ENCODE results near the gene TMEM127.
A peak's percentile ranks its signal among the peaks of the same experiment; 100 is the strongest.
"Not testable (repeated sequence)": the region's sequence is repeated elsewhere in the genome, so short reads cannot be mapped to it uniquely, and the experiment has no call there.

Gene TMEM127

DNA sequence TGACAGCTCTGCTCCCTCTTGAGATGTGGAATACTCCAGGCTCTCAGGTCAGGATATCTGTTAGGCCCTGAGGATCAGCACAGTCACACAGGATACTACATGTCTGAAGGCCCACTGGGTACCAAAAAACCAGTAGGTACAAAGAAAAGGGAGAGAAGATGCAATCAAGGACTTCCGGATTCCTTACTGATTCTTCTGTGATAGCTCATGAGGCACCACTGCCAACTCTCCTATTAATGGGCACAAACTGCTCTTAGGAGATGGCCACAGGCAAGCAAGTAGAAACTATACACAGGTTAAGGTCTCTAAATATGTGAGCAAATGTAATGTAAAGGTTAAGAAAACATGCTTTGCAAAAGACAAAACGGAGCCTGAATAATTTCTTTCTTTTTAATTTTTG lies 3.5 kb downstream of the TMEM127 start:
- DNase-seq: no peak

DNA sequence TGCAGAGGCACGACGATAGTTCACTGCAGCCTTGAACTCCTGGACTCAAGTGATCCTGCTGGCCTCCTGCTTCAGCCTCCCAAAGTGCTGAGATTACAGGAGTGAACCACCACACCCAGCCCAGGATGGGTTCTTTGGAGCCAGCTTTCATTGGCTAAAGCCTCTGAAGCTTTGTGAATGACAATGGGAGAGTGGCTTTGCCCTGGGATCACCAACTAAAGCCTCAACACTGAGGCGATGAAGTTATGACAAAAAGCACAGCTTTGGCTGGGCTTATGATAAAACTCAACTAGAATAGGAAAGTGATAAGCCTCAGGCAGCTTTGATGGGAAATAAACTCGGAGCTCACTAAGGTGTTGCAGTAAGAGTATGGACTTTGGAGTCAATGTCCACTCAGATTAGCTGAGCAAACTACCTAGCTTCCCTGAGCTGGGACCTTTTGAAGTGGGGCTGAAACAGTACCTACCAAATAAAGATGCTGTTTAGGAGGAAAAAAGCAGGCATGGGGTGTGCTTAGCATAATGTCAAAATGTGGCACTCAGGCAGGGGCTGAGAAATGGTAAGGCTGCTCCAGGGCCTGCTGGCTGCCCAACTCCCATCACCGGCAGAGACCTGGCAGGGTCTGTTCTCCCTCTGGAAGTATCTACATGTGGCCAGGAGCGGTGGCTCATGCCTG lies 4.3 kb downstream of the TMEM127 start:
- DNase-seq: no peak

DNA sequence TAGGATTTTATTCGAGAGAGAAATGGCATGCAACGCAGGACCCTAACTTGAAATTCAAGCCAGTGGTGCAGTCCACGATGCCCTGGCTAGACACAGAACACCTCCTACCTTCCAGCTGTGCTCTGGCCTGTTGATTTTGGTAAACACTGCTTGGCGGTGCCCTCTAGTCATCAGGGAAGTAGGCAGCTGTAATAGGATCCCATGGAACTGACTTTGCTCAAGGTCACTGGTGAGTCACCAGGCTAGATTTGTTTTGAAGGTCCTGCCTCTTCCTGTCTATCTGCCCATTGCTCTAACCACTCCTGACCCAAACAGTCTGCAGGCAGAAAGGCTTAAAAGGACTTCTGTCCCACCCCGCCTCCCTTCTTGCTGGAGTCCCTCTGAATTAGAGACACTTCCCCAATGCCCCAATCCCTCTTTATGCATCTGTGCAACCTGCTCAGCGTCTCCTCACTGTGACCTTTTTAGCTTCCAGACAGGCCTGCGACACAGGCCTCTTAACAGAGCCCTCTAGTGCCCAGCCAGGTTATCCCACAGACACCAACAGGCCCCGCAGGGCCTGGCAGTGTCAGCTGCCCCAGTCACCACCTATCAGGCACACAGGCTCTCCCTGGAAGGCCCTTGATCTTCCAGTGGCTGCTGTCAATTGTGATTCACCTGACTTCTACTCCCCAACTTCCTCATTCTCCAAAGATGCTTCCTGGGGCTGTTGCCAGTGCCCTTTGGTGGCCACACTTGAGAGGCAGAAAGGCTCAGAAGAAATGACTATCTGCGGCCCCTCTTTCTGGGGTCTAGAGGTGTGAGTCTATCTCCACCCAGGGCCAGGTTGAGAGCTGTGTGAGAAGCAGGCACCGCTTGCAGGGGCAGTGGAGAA lies 5.2 kb downstream of the TMEM127 start:
- no peak for DNase-seq

DNA sequence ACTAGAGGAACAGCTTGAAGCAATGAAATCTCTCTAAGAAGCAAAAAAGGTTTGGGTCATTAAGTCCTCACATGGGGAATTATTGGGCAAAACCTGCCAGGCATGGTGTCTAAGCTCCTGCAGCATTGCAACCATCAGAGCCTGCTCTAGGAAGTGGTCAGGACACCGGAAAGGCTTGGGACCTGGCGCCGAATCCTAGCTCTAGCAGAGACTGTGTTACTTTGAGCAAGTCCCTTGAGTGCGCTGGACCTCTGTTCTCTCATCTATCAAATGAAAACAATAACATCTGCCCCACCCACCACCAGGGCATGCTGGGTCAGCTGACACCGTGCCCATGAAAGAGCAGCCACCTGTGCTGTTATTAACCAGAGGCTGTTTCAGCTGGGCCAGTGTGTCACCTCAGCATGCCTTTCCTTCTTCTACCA lies 6.3 kb downstream of the TMEM127 start:
- no peak for DNase-seq

DNA sequence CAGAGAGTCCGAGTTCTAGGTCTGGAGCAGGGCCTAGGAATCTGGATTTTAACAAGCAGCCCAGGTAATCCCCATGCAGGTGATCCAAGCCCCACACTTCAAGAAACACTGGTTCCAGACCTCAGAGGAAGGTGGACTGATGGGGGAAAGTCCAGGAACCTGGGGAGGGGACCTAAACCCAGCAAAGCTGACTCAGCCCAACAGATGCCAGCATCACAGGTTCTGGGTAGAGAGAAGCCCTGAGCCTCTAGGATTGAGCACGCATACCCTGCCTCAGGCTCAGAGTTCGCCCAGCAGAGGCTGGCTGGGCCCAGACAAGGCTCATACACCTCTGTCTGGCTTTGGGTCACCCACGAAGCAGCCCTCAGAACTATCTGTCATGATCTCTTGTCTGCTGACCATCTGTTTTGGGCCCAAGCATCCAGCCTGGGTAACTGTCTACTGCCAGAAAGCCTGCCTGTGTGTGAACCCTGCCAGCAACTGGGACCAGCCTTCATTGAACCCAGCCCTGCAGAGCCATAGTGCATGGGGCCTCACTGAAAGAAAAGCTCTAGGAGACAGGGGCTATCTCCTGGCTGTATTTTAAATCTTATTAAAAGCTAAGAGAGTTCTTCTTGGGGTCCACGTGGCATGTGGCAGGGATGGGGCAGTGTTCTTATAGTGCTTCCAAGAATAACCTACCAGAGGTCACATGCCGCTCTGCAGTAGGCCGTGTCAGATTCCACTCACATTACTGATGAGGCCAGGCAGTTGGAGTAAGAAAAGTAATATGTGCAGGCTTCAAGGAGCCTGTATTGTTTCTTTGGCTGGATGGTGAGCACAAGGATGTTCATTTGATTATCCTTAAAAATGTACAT lies 7.4 kb downstream of the TMEM127 start:
- DNase-seq: no peak

DNA sequence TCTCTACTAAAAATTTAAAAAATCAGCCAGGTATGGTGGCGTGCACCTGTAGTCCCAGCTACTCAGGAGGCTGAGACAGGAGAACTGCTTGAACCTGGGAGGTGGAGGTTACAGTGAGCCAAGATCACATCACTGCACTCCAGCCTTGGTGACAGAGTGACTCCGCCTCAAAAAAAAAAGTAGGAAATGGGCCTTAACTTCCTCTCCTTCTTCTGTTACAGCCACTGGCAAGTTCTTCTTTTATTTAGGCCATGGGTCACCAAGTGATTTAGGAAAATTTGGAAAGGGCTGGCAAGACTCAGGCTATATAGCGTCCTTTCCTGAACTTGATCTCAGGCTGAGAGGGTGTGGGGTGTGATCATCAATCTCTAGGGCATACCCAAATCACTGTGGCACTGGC lies 8.1 kb downstream of the TMEM127 start:
- not testable (repeated sequence) for DNase-seq

DNA sequence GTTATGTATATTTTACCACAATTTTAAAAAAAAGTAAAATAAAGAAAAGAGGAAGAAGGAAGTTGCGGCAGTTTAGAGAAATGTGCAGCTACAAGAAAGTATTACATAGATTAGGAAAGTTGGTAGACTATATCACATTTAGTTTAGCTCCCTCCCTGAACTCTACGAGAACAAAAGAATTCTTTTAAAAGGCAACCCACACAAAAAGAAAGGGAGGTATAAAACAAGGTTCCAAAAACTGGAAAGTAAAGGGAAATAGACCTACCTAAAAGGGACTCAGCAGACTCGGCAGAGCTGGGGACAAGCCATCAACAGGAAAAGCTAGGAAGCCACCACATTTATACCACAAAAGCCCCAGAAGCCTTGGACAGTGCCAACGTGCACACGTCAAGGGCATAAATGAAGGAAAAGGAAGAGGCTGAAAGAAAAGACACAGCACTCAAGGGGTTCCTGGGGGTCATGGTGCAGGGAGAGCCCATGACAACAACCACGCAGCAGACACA lies 9.1 kb downstream of the TMEM127 start:
- no peak for DNase-seq

DNA sequence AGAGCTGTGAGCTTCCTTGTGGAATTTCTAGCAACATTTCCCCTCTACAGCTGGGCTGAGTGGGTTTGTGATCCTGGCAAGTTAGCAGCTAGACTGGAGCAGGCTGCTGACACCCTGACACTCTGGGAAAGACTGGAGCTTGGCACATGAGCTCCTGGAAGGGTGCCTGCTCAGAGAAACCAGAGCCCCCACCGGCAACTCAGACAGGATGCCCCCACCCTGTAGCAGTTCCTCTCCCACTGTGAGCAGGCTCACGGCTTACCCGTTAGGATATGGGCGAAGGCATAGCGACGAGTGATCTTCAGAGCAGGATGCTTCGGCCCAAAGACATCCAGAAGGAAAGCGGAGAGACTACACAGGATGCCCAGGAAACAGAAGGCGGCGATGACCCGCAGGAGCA lies 11.2 kb downstream of the TMEM127 start:
- no peak for DNase-seq

DNA sequence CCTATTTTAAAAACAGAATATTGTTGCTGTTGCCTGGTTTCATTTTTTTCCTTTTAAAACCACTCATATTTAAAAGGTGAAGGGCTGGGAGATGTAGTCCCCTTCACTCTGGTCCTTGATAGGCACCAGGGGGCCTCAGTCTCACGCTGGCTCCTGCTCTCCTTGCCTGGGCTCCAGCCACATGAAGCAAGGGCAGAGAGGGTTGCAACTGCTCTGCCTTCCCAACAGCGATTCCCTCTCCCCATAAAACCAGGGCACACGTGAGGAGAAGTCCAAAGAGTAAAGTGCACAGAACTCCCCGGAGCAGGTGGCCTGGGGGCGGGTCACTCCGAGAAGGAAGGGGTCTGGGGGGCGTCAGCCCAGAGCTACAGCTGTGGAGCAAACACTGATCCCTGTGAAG lies 12.8 kb downstream of the TMEM127 start:
- no peak for DNase-seq

DNA sequence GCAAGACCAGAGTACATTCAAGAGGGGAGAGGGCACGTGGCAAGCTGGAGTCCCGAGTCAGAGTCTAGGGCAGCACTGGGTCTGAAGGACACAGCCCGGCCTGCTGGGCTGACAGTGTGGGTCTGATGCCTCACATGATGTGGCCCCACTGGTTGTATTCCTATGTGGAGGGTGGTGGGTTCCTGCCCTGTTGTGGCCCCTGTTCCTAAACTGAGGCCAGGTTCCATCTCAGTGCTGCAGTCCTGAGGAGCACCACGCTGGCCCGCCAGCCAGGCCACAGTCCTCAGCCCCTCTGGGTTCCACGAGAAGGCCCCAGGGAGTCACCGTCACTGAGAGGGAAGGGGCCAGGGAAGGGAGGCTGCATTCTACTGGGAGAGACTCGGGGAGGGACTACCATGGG lies 13.3 kb downstream of the TMEM127 start:
- no peak for DNase-seq

DNA sequence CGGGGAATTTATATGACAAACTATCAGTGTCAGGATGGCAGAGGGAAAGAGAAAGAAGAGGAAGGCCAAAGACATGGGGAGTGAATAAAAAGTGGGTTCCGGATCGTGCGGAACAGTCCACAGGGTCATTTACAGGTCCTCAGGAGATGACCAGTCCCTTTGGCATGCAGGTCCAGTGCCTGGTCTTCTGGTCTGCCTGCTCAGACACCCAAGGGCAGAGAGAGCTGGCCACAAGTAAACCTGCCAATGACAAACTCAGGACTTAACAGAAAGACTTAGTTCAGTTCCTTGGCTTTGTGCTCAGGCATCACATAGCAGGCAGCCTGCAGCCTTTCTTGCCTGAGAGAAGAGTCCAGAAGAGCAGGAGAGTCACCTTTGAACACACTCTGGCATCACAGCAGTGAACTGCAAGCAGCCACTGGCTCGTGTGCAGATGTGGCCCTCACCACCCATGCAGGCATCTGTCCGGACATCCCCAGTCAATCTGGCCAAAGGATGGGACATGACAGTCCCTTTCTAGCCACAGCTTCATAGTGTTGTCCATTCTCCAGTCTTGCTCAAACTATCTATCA lies 14.0 kb downstream of the TMEM127 start:
- DNase-seq: no peak

DNA sequence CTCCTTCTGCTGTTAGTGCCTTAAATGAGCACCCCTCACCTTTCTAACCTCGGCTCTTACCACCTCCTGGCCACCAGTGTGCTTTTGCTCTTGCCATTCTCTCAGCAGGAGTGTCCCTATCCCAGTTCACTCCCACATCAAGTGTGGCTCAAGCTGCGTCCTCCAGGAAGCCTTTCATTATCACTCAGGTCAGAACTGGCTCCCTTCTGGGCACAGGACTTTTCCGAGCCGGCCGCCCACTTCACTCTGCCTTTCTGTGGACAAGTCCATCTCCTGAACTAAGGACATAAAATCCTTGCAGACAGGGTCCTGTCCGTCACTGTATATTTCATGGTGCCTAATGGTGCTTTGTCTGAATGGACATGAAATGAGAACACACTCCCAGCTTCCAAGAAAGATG lies 15.6 kb downstream of the TMEM127 start:
- no peak for DNase-seq

DNA sequence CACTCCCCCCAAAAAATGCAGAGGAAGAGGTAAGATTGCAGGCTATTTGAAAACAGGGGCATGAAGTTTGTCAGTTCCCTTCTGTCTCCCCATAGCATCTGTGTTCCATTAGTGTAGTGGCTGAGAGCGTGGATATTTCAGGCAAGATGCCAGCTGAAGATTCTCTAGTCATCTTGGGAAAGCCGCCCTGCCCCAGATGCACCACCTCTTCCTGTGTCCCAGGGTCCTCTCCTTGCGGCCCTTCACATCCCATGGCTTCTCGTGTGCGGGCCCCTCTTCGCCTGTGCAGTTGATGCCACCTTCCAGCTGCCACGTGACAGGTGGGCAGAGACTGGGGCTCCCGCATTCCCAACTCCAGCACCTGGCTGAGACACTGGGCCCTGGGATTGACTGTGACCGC lies 16.1 kb downstream of the TMEM127 start:
- no peak for DNase-seq

DNA sequence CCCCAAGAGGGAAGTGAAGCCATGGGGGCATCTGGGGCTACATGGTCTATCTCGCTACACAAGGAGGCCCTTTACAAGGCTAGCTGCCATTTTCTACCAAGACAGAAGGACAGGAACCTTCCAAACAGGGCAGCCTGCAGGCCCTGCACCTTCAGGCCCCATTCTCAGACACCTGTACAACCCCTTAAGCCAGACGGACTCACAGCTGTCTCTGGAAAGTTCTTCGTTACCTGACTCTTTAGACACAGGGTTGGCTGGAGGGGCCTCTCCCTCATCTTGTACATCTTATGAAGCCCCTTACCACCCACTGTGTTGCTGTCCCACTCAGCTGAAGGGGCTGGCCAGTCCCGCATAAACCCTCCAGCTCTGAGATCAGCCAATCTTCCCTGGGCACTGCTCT lies 17.2 kb downstream of the TMEM127 start:
- no peak for DNase-seq

DNA sequence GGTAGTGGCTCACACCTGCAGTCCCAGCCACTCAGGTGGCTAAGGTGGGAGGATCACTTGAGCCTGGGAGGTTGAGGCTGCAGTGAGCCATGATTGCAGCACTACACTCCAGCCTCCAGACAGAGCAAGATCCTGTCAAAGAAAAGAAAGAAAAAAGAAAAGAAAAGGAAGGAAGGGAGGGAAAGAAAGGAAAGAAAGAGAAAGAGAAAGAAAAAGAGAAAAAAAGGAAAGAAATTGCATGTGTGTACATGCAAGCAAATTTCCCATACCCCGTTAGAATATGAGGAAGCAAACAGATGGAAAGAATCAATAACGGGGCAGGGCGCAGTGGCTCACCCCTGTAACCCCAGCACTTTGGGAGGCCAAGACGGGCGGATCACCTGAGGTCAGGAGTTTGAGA lies 17.9 kb downstream of the TMEM127 start:
- DNase-seq: no peak

DNA sequence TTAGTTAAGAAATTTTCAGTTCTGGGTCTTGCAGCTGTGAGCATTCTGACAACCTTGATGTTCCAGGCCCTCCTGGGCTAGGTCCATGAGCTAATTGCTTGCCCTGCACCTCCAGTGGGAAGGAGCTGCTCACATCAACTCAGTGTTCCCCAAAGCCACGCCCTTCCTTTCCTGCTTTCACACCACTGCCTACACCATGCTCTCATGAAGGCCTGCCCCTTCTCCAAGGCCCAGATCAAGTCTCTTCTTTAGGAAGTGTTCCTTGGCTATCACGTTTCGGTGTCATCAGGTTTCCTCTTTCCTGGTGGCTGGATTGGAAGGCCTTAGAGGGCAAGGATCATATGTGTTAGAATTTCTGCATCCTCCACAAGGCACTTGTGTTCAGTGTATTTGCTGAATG lies 18.8 kb downstream of the TMEM127 start:
- DNase-seq: no peak

DNA sequence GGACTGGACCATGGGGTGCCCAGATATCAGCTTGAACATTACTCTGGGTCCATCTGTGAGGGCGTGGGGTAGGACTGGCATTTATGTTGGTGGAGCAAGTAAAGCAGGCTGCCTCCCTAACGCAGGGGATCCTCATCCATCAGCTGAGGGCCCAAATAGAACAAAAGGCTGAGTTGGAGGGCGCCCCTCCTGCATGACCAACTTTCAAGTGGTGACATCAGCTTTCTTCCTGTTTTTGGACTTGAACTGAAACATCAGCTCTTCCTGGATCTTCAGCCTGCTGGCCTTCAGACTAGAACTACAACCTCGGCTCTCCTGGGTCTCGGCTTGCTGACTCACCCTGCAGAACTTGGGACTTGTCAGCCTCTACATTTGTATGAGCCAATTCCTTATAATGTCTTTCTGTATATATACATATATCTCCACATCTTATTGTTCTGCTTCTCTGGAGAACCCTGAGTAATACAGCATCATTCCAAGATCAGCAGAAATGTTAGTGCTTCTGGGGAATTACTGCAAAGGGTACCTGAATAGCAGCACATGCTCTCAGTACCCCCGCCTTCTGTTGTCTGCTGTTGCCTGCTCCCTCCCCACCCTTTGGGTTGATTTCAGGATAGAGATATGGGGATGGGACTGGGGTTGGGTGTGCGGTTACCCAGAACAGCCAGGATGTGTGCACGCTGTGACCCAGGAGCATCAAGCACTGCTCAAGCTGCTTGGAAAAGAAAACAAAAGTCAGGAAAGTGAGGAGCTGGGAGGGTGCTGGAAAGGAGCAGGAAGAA lies 20.0 kb downstream of the TMEM127 start:
- DNase-seq: no peak

DNA sequence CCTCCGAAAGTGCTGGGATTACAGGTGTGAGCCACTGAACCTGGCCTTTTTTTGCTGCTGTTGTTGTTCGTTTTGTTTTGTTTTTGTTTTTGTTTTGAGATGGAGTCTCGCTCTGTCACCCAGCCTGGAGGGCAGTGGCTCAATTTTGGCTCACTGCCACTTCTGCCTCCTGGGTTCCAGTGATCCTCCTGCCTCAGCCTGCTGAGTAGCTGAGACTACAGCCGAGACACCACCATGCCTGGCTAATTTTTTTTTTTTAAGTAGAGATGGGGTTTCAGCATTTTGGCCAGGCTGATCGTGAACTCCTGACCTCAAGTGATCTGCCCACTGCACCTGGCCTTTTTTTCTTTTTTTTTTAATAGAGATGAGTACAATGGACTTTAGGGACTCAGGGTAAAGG lies 22.0 kb downstream of the TMEM127 start:
- no peak for DNase-seq

DNA sequence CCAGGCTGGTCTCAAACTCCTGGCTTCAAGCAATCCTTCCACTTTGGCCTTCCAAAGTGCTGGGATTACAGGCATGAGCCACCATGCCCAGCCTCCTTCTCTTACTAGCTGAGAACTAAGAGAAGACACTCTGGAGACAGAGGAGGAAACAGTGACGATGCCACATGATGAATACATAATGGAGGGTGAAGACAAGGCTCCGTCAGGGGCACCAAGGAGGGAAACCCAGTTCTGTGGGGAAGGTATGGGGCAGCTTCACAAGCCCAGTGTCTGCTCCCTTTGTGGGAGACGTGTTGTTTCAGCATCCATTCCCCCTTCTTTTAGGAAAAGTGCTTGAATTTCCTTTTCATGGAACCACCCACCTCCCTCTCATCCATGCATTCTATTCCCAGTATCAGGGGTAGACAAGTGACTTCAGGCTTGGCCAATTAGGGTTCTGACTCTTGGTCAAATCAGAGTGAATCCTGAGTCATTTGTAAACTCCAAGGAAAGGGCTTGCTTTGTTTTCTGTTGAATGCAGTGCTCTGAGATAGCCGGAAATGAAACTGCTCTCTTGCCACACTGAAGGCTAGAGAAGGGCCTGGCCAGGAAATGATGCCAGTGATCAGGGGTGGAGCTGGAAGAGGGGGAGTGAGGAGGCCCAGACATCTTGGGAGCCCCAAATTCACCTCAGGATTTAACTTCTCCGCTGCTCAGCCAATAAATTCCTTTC lies 23.7 kb downstream of the TMEM127 start:
- peak; percentile 23 for DNase-seq

DNA sequence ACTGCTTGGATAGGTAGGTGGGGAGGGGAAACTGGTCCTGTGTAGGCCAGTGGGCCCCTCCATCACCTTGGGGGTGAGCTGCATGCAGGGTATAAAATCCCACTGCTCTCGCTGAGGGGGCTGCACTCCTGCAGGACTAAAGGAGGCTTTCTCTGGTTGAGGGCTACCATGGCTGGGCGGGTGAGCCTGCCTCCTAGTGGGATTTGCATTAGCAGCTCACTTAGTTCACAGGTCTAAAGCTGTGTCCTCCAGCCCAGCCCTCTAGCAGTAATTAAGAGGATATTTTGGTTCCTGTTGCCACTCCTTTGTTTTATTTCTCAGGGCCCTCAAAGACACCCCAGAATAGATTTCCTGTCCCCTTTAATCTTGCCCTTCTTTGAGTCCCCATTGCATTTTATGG lies 24.6 kb downstream of the TMEM127 start:
- no peak for DNase-seq

DNA sequence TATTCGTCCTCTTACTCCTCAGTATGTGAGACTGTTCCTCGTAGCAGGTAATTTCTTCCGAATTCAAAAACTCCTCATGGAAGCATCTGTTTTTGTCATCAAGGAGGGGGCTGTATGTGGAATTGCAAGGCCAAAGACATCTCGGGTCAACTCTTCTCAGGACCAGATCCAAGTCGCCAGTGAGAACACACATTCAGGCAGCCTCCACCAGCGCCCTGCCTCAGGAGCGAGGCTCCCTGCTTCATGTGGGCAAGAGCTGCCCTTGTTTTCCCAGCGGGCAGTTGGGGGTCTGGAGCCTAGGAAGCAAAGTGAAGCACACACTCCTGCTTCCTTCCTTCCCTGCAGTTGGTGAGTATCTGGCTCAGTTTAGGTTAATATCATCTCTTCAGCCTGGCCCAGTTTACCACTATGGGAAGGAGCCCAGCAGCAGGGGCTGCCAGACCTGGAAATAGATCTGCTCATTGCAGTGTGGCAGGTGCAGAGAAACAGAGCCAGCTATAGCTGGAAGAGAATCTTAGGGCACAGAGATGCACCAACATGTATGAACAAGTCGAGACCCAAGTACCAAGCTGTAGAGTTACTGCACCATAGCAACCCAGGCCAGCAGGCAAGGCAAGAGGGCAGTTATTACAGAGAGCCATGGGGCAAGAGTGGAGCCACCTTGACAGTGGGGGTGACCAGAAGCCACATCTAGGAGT lies 25.3 kb downstream of the TMEM127 start:
- DNase-seq: no peak

Data from NK-92 treated with Interleukin-12 subunit alpha and Interleukin-12 subunit beta, amount 100 ng/mL, for 24 hours (cell line).